ENCODE data around the gene PRKCE.

GRCh38 chr2:45631955-45632354 lies 19.5 kb upstream of the PRKCE start:
- TF ChIP-seq REST (IDR thresholded peaks at IDR 0.05; ENCODE audit: insufficient read depth in 1 of 2, low read depth in 2 of 2, low read length in 1 of 2) (no peak), POLR2AphosphoS5 (IDR thresholded peaks at IDR 0.05; ENCODE audit: low read depth, low read length) (no peak)
